ENCODE measurements around the gene MPDZ.

MPDZ gene

GRCh38 chr9:13076616-13077015 is 202.9 kb downstream of the MPDZ start:
- DNase-seq: no peak

GRCh38 chr9:13071921-13072320 is 207.6 kb downstream of the MPDZ start:
- no peak for DNase-seq

GRCh38 chr9:13070612-13071595 is 208.6 kb downstream of the MPDZ start:
- no peak for DNase-seq

GRCh38 chr9:13069498-13069897 is 210.0 kb downstream of the MPDZ start:
- no peak for DNase-seq

GRCh38 chr9:13064676-13065075 is 214.8 kb downstream of the MPDZ start:
- no peak for DNase-seq

- no peak for DNase-seq
Measured at GRCh38 chr9:13063880-13064459, 215.5 kb downstream of the MPDZ start.

- DNase-seq: no peak
Measured at GRCh38 chr9:13061390-13061789, 218.1 kb downstream of the MPDZ start.

Measured in NCI-H226 (cell line).